IMR-90 (cell line): Measurements from ENCODE around the gene ACTR10. TPM values are rescaled to one million over a fixed set of nuclear protein-coding genes. Genes with fewer than 3 reads are reported as not detected.

ENCODE experiments used
- ATAC-seq: fragments of 200-7000 bp; cut with Tn5 transposase; 2 replicates; pipeline ENCODE4 v1.9.1; 2020; ENCODE audit warnings: low read depth, mild to moderate bottlenecking, moderate library complexity
- BruUV-seq: library from RNA; stranded (reverse); fragments of 400-500 nt; replicated peaks from 2 replicates; lab custom pipeline; 2021; lab: Mats Ljungman, UMichigan
- CTCF ChIA-PET: fragments of 300-600 bp; formaldehyde crosslinking; extraction: SDS; loops from one replicate; lab custom pipeline; 2021; ENCODE audit warnings: antibody characterized with exemption; lab: Yijun Ruan, JAX
- POLR2A ChIA-PET: fragments of 300-600 bp; sonication (Branson Sonifier 250); formaldehyde crosslinking; loops from one replicate; lab custom pipeline; 2022; ENCODE audit warnings: antibody characterized with exemption; ENCODE audit not compliant: unreplicated experiment; lab: Charles Lee
- DNase-seq: peaks from one replicate; pipeline ENCODE4 v3.0.0; 2013
- H2AFZ ChIP-seq: replicated peaks from 2 replicates; pipeline ENCODE3; 2013; ENCODE audit warnings: low read length, mild to moderate bottlenecking; ENCODE audit not compliant: poor library complexity
- H2AK5ac ChIP-seq: 2 replicates; pipeline ENCODE4 v1.6.1; 2013; ENCODE audit warnings: low read depth, low read length, inconsistent platforms
- H2AK9ac ChIP-seq: replicated peaks from 2 replicates; pipeline ENCODE3; 2013; ENCODE audit warnings: mild to moderate bottlenecking, low read depth, low read length, moderate library complexity; ENCODE audit not compliant: poor library complexity
- H2BK120ac ChIP-seq: 2 replicates; pipeline ENCODE4 v1.6.1; 2013; ENCODE audit warnings: low read depth, low read length, inconsistent platforms
- H2BK15ac ChIP-seq: 3 replicates; pipeline ENCODE4 v1.6.1; 2013; ENCODE audit warnings: low read depth, low read length, inconsistent platforms
- H2BK20ac ChIP-seq: 2 replicates; pipeline ENCODE4 v1.6.1; 2013; ENCODE audit warnings: low read depth, mild to moderate bottlenecking, inconsistent platforms, low read length, moderate library complexity
- H2BK5ac ChIP-seq: 2 replicates; pipeline ENCODE4 v1.6.1; 2013; ENCODE audit warnings: mild to moderate bottlenecking, low read depth, low read length, inconsistent platforms; ENCODE audit not compliant: poor library complexity, severe bottlenecking
- H3K14ac ChIP-seq: replicated peaks from 2 replicates; pipeline ENCODE4 v1.6.1; 2013; ENCODE audit warnings: low read depth, low read length, inconsistent platforms
- H3K18ac ChIP-seq: 2 replicates; pipeline ENCODE4 v1.6.1; 2013; ENCODE audit warnings: low read depth, low read length, control low read depth
- H3K23ac ChIP-seq: 2 replicates; pipeline ENCODE4 v1.6.1; 2013; ENCODE audit warnings: low read depth, low read length, inconsistent platforms
- H3K27ac ChIP-seq: 2 replicates; pipeline ENCODE4 v1.5.1; 2013; ENCODE audit warnings: mild to moderate bottlenecking, control low read depth, low read length; ENCODE audit not compliant: insufficient read depth
- H3K27me3 ChIP-seq: 2 replicates; pipeline ENCODE4 v1.6.1; 2013; ENCODE audit warnings: low read length; ENCODE audit not compliant: control insufficient read depth, insufficient read depth
- H3K36me3 ChIP-seq: 2 replicates; pipeline ENCODE4 v1.6.1; 2013; ENCODE audit warnings: low read length, mixed read lengths; ENCODE audit not compliant: control insufficient read depth, insufficient read depth
- H3K4ac ChIP-seq: 2 replicates; pipeline ENCODE4 v1.6.1; 2013; ENCODE audit warnings: low read depth, low read length, inconsistent platforms
- H3K4me1 ChIP-seq: 2 replicates; pipeline ENCODE4 v1.6.1; 2013; ENCODE audit warnings: low read length, mixed read lengths; ENCODE audit not compliant: control insufficient read depth, insufficient read depth
- H3K4me2 ChIP-seq: 2 replicates; pipeline ENCODE4 v1.6.1; 2013; ENCODE audit warnings: low read depth, mild to moderate bottlenecking, control low read depth, low read length, moderate library complexity
- H3K4me3 ChIP-seq: 2 replicates; pipeline ENCODE4 v1.5.1; 2013; ENCODE audit warnings: low read depth, mild to moderate bottlenecking, control low read depth, low read length, moderate library complexity; ENCODE audit not compliant: insufficient read depth
- H3K56ac ChIP-seq: 2 replicates; pipeline ENCODE4 v1.6.1; 2013; ENCODE audit warnings: low read length, inconsistent platforms; ENCODE audit not compliant: insufficient read depth; ENCODE audit errors: extremely low read depth
- H3K79me1 ChIP-seq, 2 experiments: 2 replicates each; pipeline ENCODE4 v1.6.1; 2013; ENCODE audit warnings: low read length in 2 of 2, inconsistent platforms in 1 of 2, low read depth in 1 of 2
- H3K9ac ChIP-seq: 2 replicates; pipeline ENCODE4 v1.6.1; 2013; ENCODE audit warnings: low read depth, low read length, control low read depth
- H3K9me1 ChIP-seq: 2 replicates; pipeline ENCODE4 v1.6.1; 2013; ENCODE audit warnings: low read length, inconsistent platforms; ENCODE audit not compliant: insufficient read depth
- H3K9me3 ChIP-seq: 2 replicates; pipeline ENCODE4 v1.6.1; 2013; ENCODE audit warnings: low read length; ENCODE audit not compliant: control insufficient read depth, insufficient read depth
- H4K20me1 ChIP-seq: 2 replicates; pipeline ENCODE4 v1.6.1; 2013; ENCODE audit warnings: low read length, inconsistent platforms; ENCODE audit not compliant: insufficient read depth
- H4K5ac ChIP-seq: 2 replicates; pipeline ENCODE4 v1.6.1; 2013; ENCODE audit warnings: mild to moderate bottlenecking, low read depth, low read length, control low read depth
- H4K8ac ChIP-seq, 2 experiments: 2 replicates each; pipeline ENCODE4 v1.6.1; 2013; ENCODE audit warnings: low read depth in 2 of 2, low read length in 2 of 2, control low read depth in 1 of 2, inconsistent platforms in 1 of 2
- H4K91ac ChIP-seq: 2 replicates; pipeline ENCODE4 v1.6.1; 2013; ENCODE audit warnings: low read depth, low read length, inconsistent platforms; ENCODE audit not compliant: insufficient read depth
- FOS ChIP-seq: fragments of 150-350 bp; IDR thresholded peaks from 2 replicates; pipeline ENCODE4 v1.6.1; 2016; ENCODE audit warnings: low read depth, low read length
- MAFK ChIP-seq: IDR thresholded peaks from 2 replicates; pipeline ENCODE4 v1.6.1; 2012; ENCODE audit warnings: low read depth, low read length, improper control_type of control experiment
- WGBS, 2 experiments: methylation state at CpG; one replicate each; pipeline versions ENCODE4 v1.1.5 to v1.1.7; 2013; ENCODE audit warnings: missing lambda C conversion rate in 2 of 2; ENCODE audit not compliant: insufficient read length in 1 of 2; ENCODE audit errors: extremely low coverage in 2 of 2; 5-methylcytosine and 5-hydroxymethylcytosine counted together
- dilution Hi-C: fragments of 300-500 bp; cut with HindIII; formaldehyde crosslinking; loops from one replicate; pipeline ENCODE4 v1.14.3; 2018; ENCODE audit warnings: low sequenced_read_pairs; ENCODE audit not compliant: unreplicated experiment
- in situ Hi-C: fragments of 300-500 bp; cut with MboI; formaldehyde crosslinking; loops from 3 replicates; pipeline ENCODE4 v1.14.3; 2019; ENCODE audit warnings: low sequenced_read_pairs, inconsistent platforms, mixed read lengths
- intact Hi-C: fragments of 100-400 bp; cut with micrococcal nuclease; formaldehyde crosslinking; loops from 2 replicates; pipeline ENCODE4 v1.10.0; 2022
- polyA plus RNA-seq, 3 experiments: library from polyadenylated mRNA; depleted of rRNA; stranded (reverse); fragments of >200 nt; gene quantifications; 2 replicates each; pipeline ENCODE4 v1.2.3, GENCODE V29; 2012; ENCODE audit warnings: low replicate concordance in 1 of 3
- total RNA-seq: library from RNA; depleted of rRNA; stranded (reverse); fragments of >200 nt; gene quantifications from 2 replicates; pipeline ENCODE4 v1.2.3, GENCODE V29; 2012

The ACTR10 gene
- total and polyA plus RNA-seq, 2 of the 4 experiments (the other 2 are of a cell fraction): 71.0 to 71.7 TPM

- no CpG with 5 or more reads among the region's 4 CpGs for WGBS, 2 experiments
- H2BK120ac ChIP-seq: no peak overlapping the region
- H3K14ac ChIP-seq: peak overlapping the region; percentile 25
- H3K27me3 ChIP-seq: no peaks in the 10 kb centered on the region
- peaks cover 28 to 56% of the 10 kb centered on the region in 2 experiments for H3K79me1 ChIP-seq
- H2BK5ac ChIP-seq: peak overlapping the region; percentile 67
- no peak overlapping the region for H2BK20ac ChIP-seq
- H3K9me1 ChIP-seq: no peaks in the 10 kb centered on the region
- TF ChIP-seq FOS: no peak
- peak; percentile 39; the same call in 1 of the 2 replicates for TF ChIP-seq MAFK
- intact Hi-C loops: no loop called here
- ATAC-seq (peak; percentile 93), DNase-seq (peak; percentile 92)
- dilution Hi-C loops: no loop called here
- H3K18ac ChIP-seq: peak overlapping the region; percentile 1; the same call in 1 of the 2 replicates
- no peak overlapping the region for H2AFZ ChIP-seq
- peaks cover 10% of the 10 kb centered on the region; the same call in 1 of the 2 replicates for H4K20me1 ChIP-seq
- no peaks in the 10 kb centered on the region for H3K9me3 ChIP-seq
- peak overlapping the region; percentile 4 to 71; a peak in 2 of 4 replicates for H4K8ac ChIP-seq
- H2AK9ac ChIP-seq: no peak overlapping the region
- peak overlapping the region; percentile 63 for H3K27ac ChIP-seq
- H3K56ac ChIP-seq: peak overlapping the region; percentile 42
- no peak overlapping the region for H3K4me3 ChIP-seq
- peak overlapping the region; percentile 45; the same call in 1 of the 2 replicates for H3K4ac ChIP-seq
- BruUV-seq: no TSS peak
- POLR2A ChIA-PET: interaction anchor here (0.7 kb wide), 1 partner anchor 17 kb away, joined by 4 read pairs; the partner anchor contains the start of gene ARID4A
- H3K36me3 ChIP-seq: peaks cover 26% of the 10 kb centered on the region
- peaks cover 4% of the 10 kb centered on the region; the same call in 1 of the 2 replicates for H3K4me1 ChIP-seq
- H2AK5ac ChIP-seq: no peak overlapping the region; the same call in 1 of the 2 replicates
- peak overlapping the region; percentile 59; the same call in 1 of the 2 replicates for H3K9ac ChIP-seq
- in situ Hi-C loops: no loop called here
- peak overlapping the region; percentile 16; the same call in 1 of the 2 replicates for H3K4me2 ChIP-seq
- CTCF ChIA-PET: no interaction called here
- no peak overlapping the region for H4K5ac ChIP-seq
- H4K91ac ChIP-seq: peak overlapping the region; percentile 65; the same call in 1 of the 2 replicates
- no peak overlapping the region for H2BK15ac ChIP-seq
- peak overlapping the region; percentile 7; the same call in 1 of the 2 replicates for H3K23ac ChIP-seq
These were observed 81.2 kb downstream of the ACTR10 start for GRCh38 chr14:58280954-58281787.
